Activated CD4-positive, alpha-beta T cell treated with anti-CD3 and anti-CD28 coated beads, Interleukin-2, amount 10 ng/mL, durations not matched to agents 7 days and 5 days (primary cell): Measurements from ENCODE around the gene PRKX. TPM values are rescaled to one million over a fixed set of nuclear protein-coding genes. Genes with fewer than 3 reads are reported as not detected.
"Not testable (repeated sequence)": the region's sequence is repeated elsewhere in the genome, so short reads cannot be mapped to it uniquely, and the experiment has no call there.

ENCODE experiments used
- CTCF ChIA-PET: fragments of 350-600 bp; sonication (Branson Sonifier 250); formaldehyde crosslinking; loops from one replicate; lab custom pipeline; 2021; ENCODE audit warnings: antibody characterized with exemption; lab: Charles Lee
- POLR2A ChIA-PET: fragments of 350-600 bp; sonication (Branson Sonifier 250); formaldehyde crosslinking; loops from one replicate; lab custom pipeline; 2021; ENCODE audit warnings: antibody characterized with exemption; lab: Charles Lee
- DNase-seq: peaks from one replicate; pipeline ENCODE4 v3.0.0-alpha.2; 2020
- H3K27ac Mint-ChIP-seq: one replicate; pipeline ENCODE4 v1.8.0; 2021; ENCODE audit warnings: mild to moderate bottlenecking, moderate library complexity, mixed read lengths
- H3K27me3 Mint-ChIP-seq: one replicate; pipeline ENCODE4 v1.8.0; 2021; ENCODE audit warnings: mixed read lengths
- H3K36me3 Mint-ChIP-seq: one replicate; pipeline ENCODE4 v1.8.0; 2021; ENCODE audit warnings: low read depth, mixed read lengths
- H3K4me1 Mint-ChIP-seq: one replicate; pipeline ENCODE4 v1.8.0; 2021; ENCODE audit warnings: mixed read lengths
- H3K4me3 Mint-ChIP-seq: one replicate; pipeline ENCODE4 v1.8.0; 2021; ENCODE audit warnings: mild to moderate bottlenecking, moderate library complexity, mixed read lengths
- H3K9me3 Mint-ChIP-seq: one replicate; pipeline ENCODE4 v1.8.0; 2021; ENCODE audit warnings: mixed read lengths
- total RNA-seq, 2 experiments: library from RNA; stranded (reverse); gene quantifications; one replicate each; pipeline ENCODE4 v1.2.3, GENCODE V29; 2021

The PRKX gene
- total RNA-seq, 2 experiments from 2014 or later = 62.7 to 68.2 TPM

GRCh38 chrX:3636803-3637202 lies 76.6 kb downstream of the PRKX start:
- no peak for DNase-seq
- Mint-ChIP-seq H3K36me3 (peaks cover 16% of the 10 kb centered on the region), H3K4me3 (no peak overlapping the region), H3K27me3 (no peaks in the 10 kb centered on the region), H3K27ac (no peak overlapping the region), H3K4me1 (no peaks in the 10 kb centered on the region), H3K9me3 (no peaks in the 10 kb centered on the region)
- POLR2A ChIA-PET = no interaction called here
- CTCF ChIA-PET = interaction anchor here (0.6 kb wide), 1 partner anchor 513 kb away, joined by 3 read pairs; no protein-coding TSS in a partner anchor

- Mint-ChIP-seq H3K4me1 (peaks cover 4% of the 10 kb centered on the region), H3K27me3 (no peaks in the 10 kb centered on the region), H3K4me3 (no peak overlapping the region), H3K9me3 (no peaks in the 10 kb centered on the region), H3K27ac (no peak overlapping the region), H3K36me3 (peaks cover 31% of the 10 kb centered on the region)
- ChIA-PET POLR2A (no interaction called here), CTCF (no interaction called here)
- DNase-seq = no peak
These were observed 82.3 kb downstream of the PRKX start for GRCh38 chrX:3631196-3631595.

GRCh38 chrX:3627594-3627993 lies 85.9 kb downstream of the PRKX start:
- ChIA-PET POLR2A (no interaction called here), CTCF (no interaction called here)
- peaks cover 35% of the 10 kb centered on the region for H3K36me3 Mint-ChIP-seq
- no peak overlapping the region for H3K4me3 Mint-ChIP-seq
- no peak for DNase-seq
- H3K9me3 Mint-ChIP-seq = no peaks in the 10 kb centered on the region
- peaks cover 4% of the 10 kb centered on the region for H3K4me1 Mint-ChIP-seq
- no peaks in the 10 kb centered on the region for H3K27me3 Mint-ChIP-seq
- no peak overlapping the region for H3K27ac Mint-ChIP-seq

GRCh38 chrX:3621414-3621813 lies 92.0 kb downstream of the PRKX start:
- Mint-ChIP-seq H3K36me3 (peaks cover 21% of the 10 kb centered on the region), H3K4me3 (no peak overlapping the region), H3K4me1 (no peaks in the 10 kb centered on the region), H3K27ac (no peak overlapping the region), H3K9me3 (no peaks in the 10 kb centered on the region), H3K27me3 (no peaks in the 10 kb centered on the region)
- DNase-seq = no peak
- ChIA-PET CTCF (no interaction called here), POLR2A (no interaction called here)

GRCh38 chrX:3611744-3612143 lies 101.7 kb downstream of the PRKX start:
- peaks cover 24% of the 10 kb centered on the region for H3K36me3 Mint-ChIP-seq
- DNase-seq, H3K9me3 Mint-ChIP-seq, H3K27me3 Mint-ChIP-seq, H3K4me3 Mint-ChIP-seq, H3K4me1 Mint-ChIP-seq, H3K27ac Mint-ChIP-seq, CTCF ChIA-PET, POLR2A ChIA-PET: not testable (repeated sequence)

GRCh38 chrX:3609810-3610209 lies 103.6 kb downstream of the PRKX start:
- H3K36me3 Mint-ChIP-seq = peaks cover 19% of the 10 kb centered on the region
- no peak overlapping the region for H3K4me3 Mint-ChIP-seq
- no peak for DNase-seq
- H3K27ac Mint-ChIP-seq = no peak overlapping the region
- no peaks in the 10 kb centered on the region for H3K9me3 Mint-ChIP-seq
- CTCF ChIA-PET = no interaction called here
- no peaks in the 10 kb centered on the region for H3K27me3 Mint-ChIP-seq
- POLR2A ChIA-PET = no interaction called here
- no peaks in the 10 kb centered on the region for H3K4me1 Mint-ChIP-seq

GRCh38 chrX:3603026-3603661 lies 110.3 kb downstream of the PRKX start:
- no peak overlapping the region for H3K27ac Mint-ChIP-seq
- ChIA-PET CTCF (no interaction called here), POLR2A (no interaction called here)
- no peaks in the 10 kb centered on the region for H3K4me1 Mint-ChIP-seq
- DNase-seq = no peak
- H3K4me3 Mint-ChIP-seq = no peak overlapping the region
- no peaks in the 10 kb centered on the region for H3K27me3 Mint-ChIP-seq
- H3K9me3 Mint-ChIP-seq = no peaks in the 10 kb centered on the region
- H3K36me3 Mint-ChIP-seq = peaks cover 10% of the 10 kb centered on the region

GRCh38 chrX:3599802-3600430 lies 113.5 kb downstream of the PRKX start:
- H3K27ac Mint-ChIP-seq = no peak overlapping the region
- no peaks in the 10 kb centered on the region for H3K27me3 Mint-ChIP-seq
- H3K36me3 Mint-ChIP-seq = peaks cover 16% of the 10 kb centered on the region
- POLR2A ChIA-PET = no interaction called here
- no peaks in the 10 kb centered on the region for H3K9me3 Mint-ChIP-seq
- DNase-seq = no peak
- CTCF ChIA-PET = no interaction called here
- no peaks in the 10 kb centered on the region for H3K4me1 Mint-ChIP-seq
- no peak overlapping the region for H3K4me3 Mint-ChIP-seq

GRCh38 chrX:3598709-3599108 lies 114.7 kb downstream of the PRKX start:
- ChIA-PET POLR2A (no interaction called here), CTCF (no interaction called here)
- peaks cover 16% of the 10 kb centered on the region for H3K36me3 Mint-ChIP-seq
- H3K4me3 Mint-ChIP-seq = no peak overlapping the region
- H3K9me3 Mint-ChIP-seq = no peaks in the 10 kb centered on the region
- H3K4me1 Mint-ChIP-seq = no peaks in the 10 kb centered on the region
- H3K27me3 Mint-ChIP-seq = no peaks in the 10 kb centered on the region
- DNase-seq = no peak
- no peak overlapping the region for H3K27ac Mint-ChIP-seq

- POLR2A ChIA-PET = no interaction called here
- Mint-ChIP-seq H3K4me1 (no peaks in the 10 kb centered on the region), H3K4me3 (no peak overlapping the region), H3K27me3 (no peaks in the 10 kb centered on the region), H3K36me3 (peaks cover 14% of the 10 kb centered on the region), H3K27ac (no peak overlapping the region), H3K9me3 (no peaks in the 10 kb centered on the region)
- no peak for DNase-seq
- CTCF ChIA-PET = no interaction called here
These were observed 115.3 kb downstream of the PRKX start for GRCh38 chrX:3598046-3598605.

GRCh38 chrX:3592184-3592583 lies 121.3 kb downstream of the PRKX start:
- CTCF ChIA-PET = no interaction called here
- no peak for DNase-seq
- POLR2A ChIA-PET = no interaction called here
- no peak overlapping the region for H3K27ac Mint-ChIP-seq
- no peaks in the 10 kb centered on the region for H3K27me3 Mint-ChIP-seq
- H3K9me3 Mint-ChIP-seq = peaks cover 5% of the 10 kb centered on the region
- H3K4me1 Mint-ChIP-seq = peaks cover 6% of the 10 kb centered on the region
- no peak overlapping the region for H3K4me3 Mint-ChIP-seq
- peaks cover 2% of the 10 kb centered on the region for H3K36me3 Mint-ChIP-seq

- H3K27ac Mint-ChIP-seq = no peak overlapping the region
- POLR2A ChIA-PET = no interaction called here
- no peak overlapping the region for H3K4me3 Mint-ChIP-seq
- H3K27me3 Mint-ChIP-seq = no peaks in the 10 kb centered on the region
- peaks cover 12% of the 10 kb centered on the region for H3K4me1 Mint-ChIP-seq
- H3K9me3 Mint-ChIP-seq = peaks cover 5% of the 10 kb centered on the region
- DNase-seq = no peak
- H3K36me3 Mint-ChIP-seq = no peaks in the 10 kb centered on the region
- CTCF ChIA-PET = interaction anchor here (1.0 kb wide), 1 partner anchor 12 kb away, joined by 3 read pairs; no protein-coding TSS in a partner anchor
These were observed 124.0 kb downstream of the PRKX start for GRCh38 chrX:3589474-3589873.

- Mint-ChIP-seq H3K9me3 (no peaks in the 10 kb centered on the region), H3K4me3 (no peak overlapping the region), H3K36me3 (no peaks in the 10 kb centered on the region), H3K27me3 (no peaks in the 10 kb centered on the region), H3K27ac (no peak overlapping the region), H3K4me1 (peaks cover 23% of the 10 kb centered on the region)
- CTCF ChIA-PET = no interaction called here
- no peak for DNase-seq
- POLR2A ChIA-PET = no interaction called here
These were observed 127.7 kb downstream of the PRKX start for GRCh38 chrX:3585719-3586118.
